Fibroblast of lung (primary cell): ENCODE measurements around the gene RAB25.

Source experiments
- EZH2 ChIP-seq: IDR thresholded peaks from 2 replicates; pipeline ENCODE4 v1.5.1; 2012; ENCODE audit warnings: low read length, control low read depth, mild to moderate bottlenecking; ENCODE audit errors: missing control alignments
- TF ChIP-seq, protein P1 (sequence below), 2 donors: IDR thresholded peaks in 1 of 2; conservative IDR thresholded peaks in 1 of 2; 1 replicate in 1 of 2; 2 replicates in 1 of 2; pipeline ENCODE4 v1.5.1; 2011 to 2012; ENCODE audit warnings: low read length in 2 of 2, control low read depth in 1 of 2, inconsistent platforms in 1 of 2, low read depth in 1 of 2, mild to moderate bottlenecking in 1 of 2

DNA sequence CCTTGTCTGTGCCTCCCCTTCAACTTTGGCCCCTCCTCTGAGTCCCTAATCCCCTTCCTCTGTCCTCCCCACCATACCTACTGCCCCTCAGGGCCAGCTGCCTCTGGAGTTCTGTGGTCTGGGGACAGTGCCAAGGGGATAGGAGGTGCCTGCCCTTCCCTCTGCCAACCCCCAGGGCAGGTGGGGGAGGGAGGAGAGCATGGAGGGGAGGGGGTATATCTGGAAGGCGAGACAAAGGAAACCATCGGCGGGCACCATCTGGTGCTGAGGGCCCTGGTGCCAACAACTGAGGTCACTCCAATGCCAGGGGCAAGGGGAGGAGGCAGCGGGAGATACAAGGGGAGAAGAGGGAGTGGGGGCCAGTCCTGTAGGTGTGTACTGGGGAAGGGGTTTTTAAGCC is 9.6 kb downstream of the RAB25 start:
- TF ChIP-seq, protein P1, sequence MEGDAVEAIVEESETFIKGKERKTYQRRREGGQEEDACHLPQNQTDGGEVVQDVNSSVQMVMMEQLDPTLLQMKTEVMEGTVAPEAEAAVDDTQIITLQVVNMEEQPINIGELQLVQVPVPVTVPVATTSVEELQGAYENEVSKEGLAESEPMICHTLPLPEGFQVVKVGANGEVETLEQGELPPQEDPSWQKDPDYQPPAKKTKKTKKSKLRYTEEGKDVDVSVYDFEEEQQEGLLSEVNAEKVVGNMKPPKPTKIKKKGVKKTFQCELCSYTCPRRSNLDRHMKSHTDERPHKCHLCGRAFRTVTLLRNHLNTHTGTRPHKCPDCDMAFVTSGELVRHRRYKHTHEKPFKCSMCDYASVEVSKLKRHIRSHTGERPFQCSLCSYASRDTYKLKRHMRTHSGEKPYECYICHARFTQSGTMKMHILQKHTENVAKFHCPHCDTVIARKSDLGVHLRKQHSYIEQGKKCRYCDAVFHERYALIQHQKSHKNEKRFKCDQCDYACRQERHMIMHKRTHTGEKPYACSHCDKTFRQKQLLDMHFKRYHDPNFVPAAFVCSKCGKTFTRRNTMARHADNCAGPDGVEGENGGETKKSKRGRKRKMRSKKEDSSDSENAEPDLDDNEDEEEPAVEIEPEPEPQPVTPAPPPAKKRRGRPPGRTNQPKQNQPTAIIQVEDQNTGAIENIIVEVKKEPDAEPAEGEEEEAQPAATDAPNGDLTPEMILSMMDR (conservative IDR thresholded peaks at IDR 0.05 in 1 of 2, IDR thresholded peaks at IDR 0.05 in 1 of 2; ENCODE audit: low read depth in 1 of 2, low read length in 2 of 2): no peak
- TF ChIP-seq EZH2: no peak
